Bone marrow (tissue), 2 donors: ENCODE results near the gene MPHOSPH10.
A peak's percentile ranks its signal among the peaks of the same experiment; 100 is the strongest.
"Not testable (repeated sequence)": the region's sequence is repeated elsewhere in the genome, so short reads cannot be mapped to it uniquely, and the experiment has no call there.

ENCODE experiments used
- DNase-seq, 2 donors: peaks; one replicate each; lab custom pipeline; 2025; lab: John Stamatoyannopoulos, UW

The MPHOSPH10 gene

DNA sequence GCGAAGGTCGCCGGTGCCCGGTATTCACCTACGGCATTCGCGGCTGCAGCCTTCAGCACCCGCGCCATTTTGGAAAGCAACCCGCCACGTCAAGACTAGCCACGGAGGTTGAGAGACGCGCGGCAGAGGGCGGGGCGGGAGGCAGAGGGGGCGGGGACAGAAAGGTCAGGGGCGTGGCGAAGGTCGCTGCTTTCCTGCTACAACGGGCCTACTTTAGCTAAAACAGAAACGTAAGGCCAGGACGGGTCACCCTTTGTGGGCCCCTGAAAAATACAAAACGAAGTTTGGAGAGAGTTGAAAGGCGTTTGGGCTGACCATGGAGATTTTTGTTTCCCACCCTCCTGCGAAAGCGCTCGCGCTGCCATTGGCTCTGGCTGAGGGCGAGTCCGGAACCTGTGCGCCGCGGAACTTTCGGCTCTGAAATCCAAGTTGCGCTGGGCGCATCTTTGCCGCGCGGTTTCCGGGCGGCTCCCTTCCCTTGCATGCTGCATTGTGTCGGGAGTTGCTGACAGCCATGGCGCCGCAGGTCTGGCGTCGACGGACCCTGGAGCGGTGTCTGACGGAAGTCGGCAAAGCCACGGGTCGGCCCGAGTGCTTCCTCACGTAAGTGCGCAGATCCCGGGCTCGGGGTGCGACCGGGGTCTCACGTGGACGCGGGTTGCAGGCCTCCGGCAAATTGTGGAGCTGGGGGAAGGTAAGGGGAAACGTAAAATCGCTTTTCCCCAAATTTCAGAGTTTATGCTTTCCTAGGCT, at the start of gene MPHOSPH10, which contains the start of gene MCEE:
Gene MPHOSPH10 (plus strand): TSS at position 483 of the 753 bp plus-strand sequence. CDS start 32 bp downstream, at position 515.
Gene MCEE (minus strand): TSS at position 78 of the 753 bp plus-strand sequence. CDS start 10 bp downstream, at position 68.
- peak; percentile 85 to 88 for DNase-seq

GRCh38 chr2:71082402-71083252, 47.8 kb upstream of the MPHOSPH10 start:
- DNase-seq = no peak

DNA sequence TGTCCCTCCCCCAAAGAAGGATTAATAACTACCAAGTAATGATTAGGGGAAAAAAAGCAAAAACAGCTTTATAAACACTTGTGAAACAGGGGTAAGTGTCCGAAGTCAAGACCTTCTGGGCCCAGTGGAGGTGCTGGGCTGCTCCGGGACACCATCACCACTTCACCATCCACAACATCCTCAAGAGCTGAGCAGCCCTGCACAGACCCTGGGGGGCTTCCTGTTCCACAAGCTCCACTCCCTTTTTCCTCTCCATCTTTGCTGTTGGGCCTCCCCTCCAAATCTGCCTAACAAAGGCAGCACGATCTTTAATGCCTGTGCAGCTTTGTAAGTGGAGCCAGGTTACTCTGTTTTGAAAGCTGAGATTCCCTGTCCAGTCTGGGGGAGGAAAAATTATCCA, 47.1 kb upstream of the MPHOSPH10 start:
- not testable (repeated sequence) for DNase-seq

- DNase-seq = not testable (repeated sequence)
Observed at GRCh38 chr2:71083752-71084312, 46.6 kb upstream of the MPHOSPH10 start.

DNA sequence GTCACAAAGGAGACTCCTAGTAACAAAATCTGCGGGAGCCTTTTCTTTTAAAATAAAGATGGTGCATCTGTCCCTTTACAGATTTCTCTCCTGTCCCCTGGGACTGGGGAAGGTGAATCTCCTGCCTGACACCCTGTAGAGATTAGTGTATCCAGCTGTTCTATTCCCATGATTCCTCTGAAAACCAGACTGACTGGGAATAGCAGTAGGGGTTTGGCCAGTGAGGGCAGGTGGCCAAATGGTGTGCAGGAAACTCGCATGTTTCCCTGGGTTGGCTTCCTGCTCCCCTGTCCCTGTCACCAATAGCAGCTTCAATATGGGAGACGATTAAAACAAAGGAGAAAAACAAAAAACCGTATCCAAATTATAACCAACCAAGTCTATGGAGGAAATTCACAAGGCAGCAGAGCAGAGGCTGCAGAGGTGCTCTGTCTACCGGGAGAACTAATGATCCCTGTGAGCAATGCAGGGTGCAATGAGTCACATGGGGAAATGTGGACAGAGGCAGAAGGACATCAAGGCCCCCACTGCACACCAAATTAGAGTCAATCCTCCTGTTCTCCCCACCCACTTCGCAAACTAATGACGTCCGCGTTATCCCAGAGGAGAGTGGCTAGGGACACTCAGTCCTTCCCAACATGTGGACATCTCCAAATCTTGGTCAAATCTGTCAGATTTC, 45.0 kb upstream of the MPHOSPH10 start:
- not testable (repeated sequence) for DNase-seq

DNA sequence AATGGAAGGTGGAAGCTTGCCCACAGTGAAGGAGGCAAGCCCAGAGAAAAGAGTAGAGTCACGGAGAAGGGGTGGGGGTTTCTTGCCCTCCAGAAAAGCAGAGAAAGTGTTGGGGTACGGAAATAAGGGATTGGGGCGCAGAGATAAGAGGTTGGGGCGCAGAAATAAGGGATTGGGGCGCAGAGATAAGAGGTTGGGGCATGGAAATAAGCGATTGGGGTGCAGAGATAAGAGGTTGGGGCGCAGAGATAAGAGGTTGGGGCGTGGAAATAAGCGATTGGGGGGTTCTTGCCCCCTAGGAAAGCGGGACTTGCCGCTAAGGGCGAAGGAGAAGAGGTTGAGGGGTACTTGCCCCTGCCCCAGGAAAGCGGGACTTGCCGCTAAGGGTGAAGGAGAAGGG, 41.0 kb upstream of the MPHOSPH10 start:
- not testable (repeated sequence) for DNase-seq

DNA sequence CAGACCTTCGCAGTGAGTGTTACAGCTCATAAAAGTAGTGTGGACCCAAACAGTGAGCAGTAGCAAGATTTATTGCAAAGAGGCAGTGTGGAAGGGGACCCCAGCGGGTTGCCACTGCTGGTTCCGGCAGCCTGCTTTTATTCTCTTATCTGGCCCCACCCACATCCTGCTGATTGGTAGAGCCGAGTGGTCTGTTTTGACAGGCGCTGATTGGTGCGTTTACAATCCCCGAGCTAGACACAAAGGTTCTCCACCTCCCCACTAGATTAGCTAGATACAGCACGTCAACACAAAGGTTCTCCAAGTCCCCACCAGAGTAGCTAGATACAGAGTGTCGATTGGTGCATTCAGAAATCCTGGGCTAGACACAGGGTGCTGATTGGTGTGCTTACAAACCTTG, 38.6 kb upstream of the MPHOSPH10 start:
- not testable (repeated sequence) for DNase-seq

- DNase-seq = not testable (repeated sequence)
Observed at GRCh38 chr2:71092491-71093260, 37.8 kb upstream of the MPHOSPH10 start.

DNA sequence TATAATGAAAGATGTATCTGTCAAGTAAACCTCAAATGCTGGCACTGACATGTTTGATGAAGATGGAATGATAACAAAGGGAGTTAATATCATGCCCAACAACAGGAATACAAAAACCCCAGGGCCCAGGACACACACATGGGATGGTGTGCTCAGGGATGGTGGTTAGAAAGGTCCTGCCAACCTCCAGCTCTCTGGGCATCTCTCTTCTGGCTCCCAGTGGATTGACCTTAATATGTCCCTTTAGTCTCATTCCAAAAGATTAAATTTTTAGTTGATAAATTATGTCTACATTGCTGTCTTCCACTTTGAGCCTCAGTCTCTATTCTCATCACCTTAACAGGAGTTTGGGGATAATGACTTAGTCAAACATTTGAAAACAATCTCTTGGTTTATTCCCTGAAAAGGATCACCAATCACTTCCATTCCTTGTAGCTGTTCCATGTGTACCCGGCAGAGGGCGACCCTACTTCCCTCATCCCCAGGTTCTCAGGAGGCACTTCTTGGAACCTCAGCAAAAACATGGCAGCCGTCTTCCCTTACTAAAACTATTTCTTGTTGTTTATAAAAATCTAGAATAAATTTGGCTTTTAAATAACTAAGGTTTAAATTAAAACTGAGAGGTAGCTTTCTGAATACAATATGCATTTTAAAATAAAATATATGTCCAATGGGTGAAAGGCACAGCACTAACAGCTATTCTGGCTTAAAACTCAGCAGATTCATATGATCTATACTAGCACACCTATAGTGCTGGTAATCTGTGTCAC, 30.1 kb upstream of the MPHOSPH10 start:
- DNase-seq = peak in 1 of 2 donors; percentile 25

- no peak for DNase-seq
Observed at GRCh38 chr2:71101656-71102055, 28.8 kb upstream of the MPHOSPH10 start.

GRCh38 chr2:71102981-71103681, 27.3 kb upstream of the MPHOSPH10 start:
- no peak for DNase-seq

DNA sequence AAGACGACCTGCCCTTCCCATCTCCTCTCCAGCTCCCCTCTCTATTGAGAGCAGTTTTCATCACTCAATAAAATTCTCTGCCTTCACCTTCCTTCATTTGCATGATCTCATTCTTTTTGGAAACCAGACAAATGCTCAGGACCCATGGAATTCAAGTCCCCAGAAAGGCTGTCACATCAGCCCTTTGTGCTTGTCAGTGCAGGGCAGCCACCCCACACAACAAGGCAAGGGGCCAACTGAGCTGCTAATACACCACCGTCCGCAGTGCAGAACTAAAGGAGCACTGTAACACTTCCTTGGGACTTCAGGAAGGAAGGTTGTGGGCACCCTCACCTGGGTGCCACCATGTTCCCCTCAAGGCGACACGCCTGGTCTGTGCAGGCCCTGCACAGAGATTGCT, 26.6 kb upstream of the MPHOSPH10 start:
- no peak for DNase-seq

DNA sequence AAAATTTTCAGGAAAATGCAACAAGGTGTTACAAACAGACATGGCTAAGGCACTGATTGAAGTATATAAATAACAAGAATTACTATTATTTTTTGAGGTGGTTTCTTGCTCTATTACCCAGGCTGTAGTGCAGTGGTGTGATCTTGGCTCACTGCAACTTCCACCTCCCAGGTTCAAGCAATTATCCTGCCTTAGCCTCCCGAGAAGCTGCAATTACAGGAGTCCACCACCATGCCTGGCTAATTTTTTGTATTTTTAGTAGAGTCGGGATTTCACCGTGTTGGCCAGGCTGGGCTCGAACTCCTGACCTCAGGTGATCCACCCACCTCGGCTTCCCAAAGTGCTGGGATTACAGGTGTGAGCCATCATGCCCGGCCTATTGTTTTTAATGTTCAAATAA, 24.0 kb upstream of the MPHOSPH10 start:
- not testable (repeated sequence) for DNase-seq

DNA sequence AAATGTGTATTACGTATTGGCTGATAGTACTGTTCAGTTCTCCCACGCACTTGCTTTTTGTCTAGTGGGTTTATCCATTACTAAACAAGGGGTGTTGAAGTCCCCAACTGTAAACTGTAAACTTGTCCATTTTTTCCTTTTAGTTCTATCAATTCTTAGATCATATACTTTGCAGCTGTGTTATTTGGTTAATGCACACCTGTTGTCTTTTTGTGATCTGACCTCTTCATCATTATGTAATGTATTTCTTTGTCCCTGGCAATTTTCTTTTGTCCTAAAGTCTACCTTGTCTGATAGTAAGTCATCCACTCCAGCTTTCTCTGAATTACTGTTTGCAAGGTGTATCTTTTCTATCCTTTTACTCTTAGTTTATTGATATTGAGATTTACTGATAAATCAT, 22.3 kb upstream of the MPHOSPH10 start:
- DNase-seq = no peak

DNA sequence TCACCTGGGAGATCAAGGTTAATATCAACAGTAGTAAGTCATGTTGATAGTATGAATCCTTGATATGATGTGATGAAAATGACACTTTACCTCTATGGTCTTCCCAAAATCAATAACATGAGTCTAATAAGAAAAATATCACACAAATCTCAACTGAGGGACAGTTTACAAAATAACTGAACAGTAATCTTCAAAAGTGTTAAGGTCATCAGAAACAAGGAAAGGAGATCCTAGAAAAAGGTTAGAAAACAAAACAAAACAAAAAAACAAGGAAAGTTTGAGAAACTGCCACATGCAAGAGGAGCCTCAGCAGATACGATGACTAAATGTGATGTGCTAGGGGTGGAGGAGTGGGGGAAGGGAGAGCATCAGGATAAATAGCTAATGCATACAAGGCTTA, 16.6 kb upstream of the MPHOSPH10 start:
- no peak for DNase-seq

DNA sequence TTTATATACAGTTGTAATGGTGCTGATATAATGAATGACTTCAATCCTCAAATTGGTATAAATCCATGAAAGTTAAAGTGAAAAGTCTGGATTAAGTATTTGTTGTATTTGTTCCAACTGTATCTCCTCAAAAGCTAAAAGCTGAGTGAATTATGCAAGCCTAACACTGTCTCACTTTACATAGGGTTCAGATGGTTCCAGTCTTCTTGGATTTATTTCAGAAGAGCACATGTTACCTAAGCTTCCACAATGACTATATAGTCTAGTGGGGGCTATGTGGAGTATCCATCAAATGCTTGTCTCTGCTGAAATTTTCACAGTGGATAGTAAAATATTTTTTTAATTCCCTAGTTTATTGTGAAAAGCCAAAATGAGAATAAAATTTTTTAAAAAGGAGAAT, 13.4 kb upstream of the MPHOSPH10 start:
- no peak for DNase-seq

DNA sequence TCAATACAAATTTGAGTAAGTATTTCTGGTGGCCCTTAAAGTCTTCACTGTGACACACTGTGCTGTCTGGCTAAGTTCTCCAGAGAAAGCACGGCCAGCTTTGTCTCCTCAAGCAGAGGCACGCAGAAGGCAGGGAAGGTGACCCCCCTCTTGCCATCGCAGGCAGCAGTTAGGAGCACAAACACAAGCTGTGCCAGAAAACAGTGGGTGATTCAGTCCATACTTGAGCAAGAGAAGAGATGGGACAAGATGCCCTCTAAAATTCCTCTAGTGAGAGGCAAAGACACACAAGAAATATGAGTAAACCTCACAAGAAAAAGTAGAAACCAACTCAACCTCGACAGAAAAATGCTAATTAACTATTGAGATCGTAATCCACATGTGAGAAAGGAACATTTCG, 10.2 kb upstream of the MPHOSPH10 start:
- DNase-seq = no peak

- no peak for DNase-seq
Observed at GRCh38 chr2:71121479-71121878, 9.0 kb upstream of the MPHOSPH10 start.

DNA sequence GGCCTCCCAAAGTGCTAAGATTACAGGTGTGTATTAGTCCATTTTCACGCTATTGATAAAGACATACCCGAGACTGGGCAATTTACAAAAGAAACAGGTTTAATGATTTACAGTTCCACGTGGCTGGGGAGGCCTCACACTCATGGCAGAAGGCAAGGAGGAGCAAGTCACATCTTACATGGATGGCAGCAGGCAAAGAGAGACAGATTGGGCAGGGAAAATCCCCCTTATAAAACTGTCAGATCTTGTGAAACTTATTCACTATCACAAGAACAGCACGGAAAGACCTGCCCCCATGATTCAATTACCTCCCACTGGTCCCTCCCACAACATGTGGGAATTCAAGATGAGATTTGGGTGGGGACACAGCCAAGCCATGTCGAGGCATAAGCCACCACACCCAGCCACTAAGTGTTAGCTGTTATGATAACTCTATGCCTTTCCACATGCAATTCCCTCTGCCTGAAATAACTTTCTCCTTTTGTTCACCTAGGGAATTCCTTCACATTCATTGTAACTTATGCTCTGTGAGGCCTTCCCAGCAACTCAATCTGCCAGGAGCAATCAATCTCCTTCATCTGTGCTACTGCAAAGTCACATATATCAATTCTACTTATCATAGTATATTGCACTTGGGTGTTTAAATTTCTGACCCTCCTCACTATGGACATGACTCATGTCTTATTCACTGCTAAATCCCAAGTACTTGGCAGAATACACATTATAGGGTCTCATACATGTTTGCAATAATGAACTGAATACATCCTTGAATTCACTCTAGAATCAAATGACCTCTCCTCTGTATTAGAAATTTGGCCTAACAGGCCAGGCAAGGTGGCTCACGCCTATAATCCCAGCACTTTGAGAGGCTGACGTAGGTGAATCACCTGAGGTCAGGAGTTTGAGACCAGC, 7.8 kb upstream of the MPHOSPH10 start:
- DNase-seq = no peak
